ENCODE data around the gene KRTAP10-5.

- TF ChIP-seq POLR2AphosphoS5 (IDR thresholded peaks at IDR 0.05; ENCODE audit: low read depth, low read length) (no peak), REST (IDR thresholded peaks at IDR 0.05; ENCODE audit: insufficient read depth in 1 of 2, low read depth in 2 of 2, low read length in 1 of 2) (no peak), CTCF (IDR thresholded peaks at IDR 0.05) (no peak)
Observed at GRCh38 chr21:44551340-44551961, 29.0 kb downstream of the KRTAP10-5 start, which contains the start of gene KRTAP10-2.
